PC-9 (cell line): ENCODE data around the gene AOAH. TPM values are rescaled to one million over a fixed set of nuclear protein-coding genes. Genes with fewer than 3 reads are reported as not detected.
"Not testable (repeated sequence)": the region's sequence is repeated elsewhere in the genome, so short reads cannot be mapped to it uniquely, and the experiment has no call there.

ENCODE experiments used
- BruUV-seq: library from RNA; stranded (reverse); fragments of 400-500 nt; replicated peaks from 2 replicates; lab custom pipeline; 2021; lab: Mats Ljungman, UMichigan
- CTCF ChIA-PET: fragments of 300-600 bp; sonication (Branson Sonifier 250); formaldehyde crosslinking; loops from one replicate; lab custom pipeline; 2022; ENCODE audit warnings: antibody characterized with exemption; lab: Charles Lee
- POLR2A ChIA-PET: fragments of 300-600 bp; sonication (Branson Sonifier 250); formaldehyde crosslinking; loops from one replicate; lab custom pipeline; 2022; ENCODE audit warnings: antibody characterized with exemption; ENCODE audit not compliant: unreplicated experiment; lab: Charles Lee
- DNase-seq, 2 experiments: peaks; one replicate each; pipeline versions ENCODE4 v3.0.0 to v3.0.0-alpha.2; 2015 to 2022; ENCODE audit warnings: mixed read lengths in 1 of 2
- H2AFZ ChIP-seq: fragments of 200-600 bp; sonication (generic); 2 replicates; pipeline ENCODE4 v1.8.1; 2017; ENCODE audit warnings: antibody characterized with exemption
- H3F3A ChIP-seq: fragments of 200-600 bp; sonication (generic); 2 replicates; pipeline ENCODE4 v1.8.1; 2017; ENCODE audit warnings: antibody characterized with exemption, mild to moderate bottlenecking, low read depth; ENCODE audit not compliant: insufficient read depth
- H3K27ac ChIP-seq: fragments of 200-600 bp; sonication (generic); 2 replicates; pipeline ENCODE4 v1.6.1; 2016; ENCODE audit warnings: mixed run types
- H3K27me3 ChIP-seq: fragments of 200-600 bp; sonication (generic); 2 replicates; pipeline ENCODE4 v1.6.1; 2016; ENCODE audit warnings: low read depth, mixed run types; ENCODE audit not compliant: insufficient read depth
- H3K36me3 ChIP-seq: fragments of 200-600 bp; sonication (generic); 2 replicates; pipeline ENCODE4 v1.6.1; 2016; ENCODE audit warnings: low read depth, mixed run types
- H3K4me1 ChIP-seq: fragments of 200-600 bp; sonication (generic); replicated peaks from 2 replicates; pipeline ENCODE4 v1.6.1; 2016; ENCODE audit warnings: mixed run types; ENCODE audit not compliant: insufficient read depth
- H3K4me2 ChIP-seq: fragments of 200-600 bp; sonication (generic); 2 replicates; pipeline ENCODE4 v1.6.1; 2017; ENCODE audit warnings: mixed run types
- H3K4me3 ChIP-seq: fragments of 200-600 bp; sonication (generic); 2 replicates; pipeline ENCODE4 v1.6.1; 2016; ENCODE audit warnings: mixed run types
- H3K79me2 ChIP-seq: fragments of 200-600 bp; sonication (generic); 2 replicates; pipeline ENCODE4 v1.6.1; 2017; ENCODE audit warnings: low read depth, mixed run types
- H3K9me2 ChIP-seq: fragments of 200-600 bp; sonication (generic); 2 replicates; pipeline ENCODE4 v1.8.1; 2017; ENCODE audit warnings: mild to moderate bottlenecking; ENCODE audit not compliant: insufficient read depth
- H3K9me3 ChIP-seq: fragments of 200-600 bp; sonication (generic); 2 replicates; pipeline ENCODE4 v1.8.1; 2016; ENCODE audit warnings: low read depth; ENCODE audit not compliant: insufficient read depth
- H4K20me1 ChIP-seq: fragments of 200-600 bp; sonication (generic); 2 replicates; pipeline ENCODE4 v1.8.1; 2017; ENCODE audit not compliant: insufficient read depth
- CTCF ChIP-seq: fragments of 200-600 bp; sonication (generic); conservative IDR thresholded peaks from 2 replicates; pipeline ENCODE4 v1.6.1; 2017; ENCODE audit warnings: mixed run types, antibody characterized with exemption, mild to moderate bottlenecking, moderate library complexity
- EZH2 ChIP-seq: fragments of 200-600 bp; sonication (generic); IDR thresholded peaks from 2 replicates; pipeline ENCODE4 v1.8.0; 2017; ENCODE audit warnings: antibody characterized with exemption, low read depth
- intact Hi-C: fragments of 100-400 bp; cut with micrococcal nuclease; formaldehyde crosslinking; loops from one replicate; pipeline ENCODE4 v1.10.0; 2022; ENCODE audit not compliant: unreplicated experiment
- total RNA-seq: library from RNA; stranded (reverse); gene quantifications from 2 replicates; pipeline ENCODE4 v1.2.3, GENCODE V29; 2021

AOAH gene
- total RNA-seq, 1 experiment from 2014 or later: not detected

GRCh38 chr7:36496576-36496975 is 227.7 kb downstream of the AOAH start:
- Histone ChIP-seq H3K9me3 (no peaks in the 10 kb centered on the region), H3K79me2 (no peaks in the 10 kb centered on the region), H3K27ac (no peak overlapping the region), H2AFZ (no peak overlapping the region), H3K27me3 (peaks cover 82% of the 10 kb centered on the region), H4K20me1 (no peaks in the 10 kb centered on the region), H3K4me3 (no peak overlapping the region), H3K9me2 (no peaks in the 10 kb centered on the region), H3K4me2 (no peak overlapping the region), H3K36me3 (no peaks in the 10 kb centered on the region), H3F3A (no peaks in the 10 kb centered on the region), H3K4me1 (no peaks in the 10 kb centered on the region)
- BruUV-seq: no TSS peak
- CTCF ChIA-PET: no interaction called here
- POLR2A ChIA-PET: no interaction called here
- DNase-seq: no peak
- intact Hi-C loops: no loop called here
- TF ChIP-seq EZH2: no peak
- no peak for TF ChIP-seq CTCF

GRCh38 chr7:36491317-36491716 is 233.0 kb downstream of the AOAH start:
- H4K20me1 ChIP-seq: no peaks in the 10 kb centered on the region
- no peak overlapping the region for H3K27ac ChIP-seq
- intact Hi-C loops: no loop called here
- ChIA-PET CTCF (no interaction called here), POLR2A (no interaction called here)
- no peak overlapping the region for H3K4me2 ChIP-seq
- no peaks in the 10 kb centered on the region for H3K9me2 ChIP-seq
- no peak overlapping the region for H3K4me3 ChIP-seq
- no peaks in the 10 kb centered on the region for H3K79me2 ChIP-seq
- H3K36me3 ChIP-seq: no peaks in the 10 kb centered on the region
- H3K27me3 ChIP-seq: peaks cover 58% of the 10 kb centered on the region
- DNase-seq: no peak
- no peaks in the 10 kb centered on the region for H3K9me3 ChIP-seq
- no peaks in the 10 kb centered on the region for H3F3A ChIP-seq
- no TSS peak for BruUV-seq
- TF ChIP-seq CTCF: no peak
- no peak for TF ChIP-seq EZH2
- no peaks in the 10 kb centered on the region for H3K4me1 ChIP-seq
- H2AFZ ChIP-seq: no peak overlapping the region

- Histone ChIP-seq H3K27me3 (peaks cover 60% of the 10 kb centered on the region), H3K79me2 (no peaks in the 10 kb centered on the region), H3K4me3 (no peak overlapping the region), H3F3A (no peaks in the 10 kb centered on the region), H3K27ac (no peak overlapping the region), H3K4me2 (no peak overlapping the region), H4K20me1 (no peaks in the 10 kb centered on the region), H3K36me3 (no peaks in the 10 kb centered on the region), H3K9me2 (no peaks in the 10 kb centered on the region), H2AFZ (no peak overlapping the region), H3K9me3 (no peaks in the 10 kb centered on the region), H3K4me1 (no peaks in the 10 kb centered on the region)
- CTCF ChIA-PET: no interaction called here
- no peak for DNase-seq
- intact Hi-C loops: no loop called here
- POLR2A ChIA-PET: no interaction called here
- no peak for TF ChIP-seq EZH2
- TF ChIP-seq CTCF: no peak
- no TSS peak for BruUV-seq
These were observed 233.9 kb downstream of the AOAH start for GRCh38 chr7:36490419-36490830.

GRCh38 chr7:36488672-36489071 is 235.6 kb downstream of the AOAH start:
- H3K9me2 ChIP-seq, H3K4me1 ChIP-seq, H3K79me2 ChIP-seq, H2AFZ ChIP-seq, H3K36me3 ChIP-seq, H3K4me3 ChIP-seq, BruUV-seq, POLR2A ChIA-PET, H3K4me2 ChIP-seq, intact Hi-C loops, H3K27ac ChIP-seq, H3F3A ChIP-seq, H3K9me3 ChIP-seq, DNase-seq, H4K20me1 ChIP-seq: not testable (repeated sequence)
- CTCF ChIA-PET: interaction anchor here (0.6 kb wide), 1 partner anchor 34 kb away, joined by 3 read pairs; no protein-coding TSS in a partner anchor
- peaks cover 70% of the 10 kb centered on the region for H3K27me3 ChIP-seq
